Breast epithelium (tissue), 4 donors: ENCODE data around the gene PHLDA3. TPM values are rescaled to one million over a fixed set of nuclear protein-coding genes. Genes with fewer than 3 reads are reported as not detected.

Source experiments
- DNase-seq, 2 donors: peaks; one replicate each; pipeline ENCODE4 v3.0.0-alpha.2; 2019; ENCODE audit warnings: low spot score in 2 of 2
- H3K27ac ChIP-seq, 2 donors: fragments of 200-600 bp; sonication (generic) in 1 of 2; one replicate each; pipeline ENCODE4 v1.5.1; 2016 to 2019; ENCODE audit warnings: mild to moderate bottlenecking in 1 of 2
- H3K27me3 ChIP-seq, 2 donors: fragments of 200-600 bp; sonication (generic) in 1 of 2; one replicate each; pipeline versions ENCODE4 v1.5.1 to v1.6.0; 2017 to 2019; ENCODE audit warnings: control low read depth in 1 of 2, mild to moderate bottlenecking in 1 of 2
- H3K36me3 ChIP-seq: fragments of 200-600 bp; one replicate; pipeline ENCODE4 v1.5.1; 2019
- H3K4me1 ChIP-seq, 2 donors: fragments of 200-600 bp; sonication (generic); one replicate each; pipeline ENCODE4 v1.5.1; 2016 to 2019; ENCODE audit warnings: control low read depth in 1 of 2
- H3K4me3 ChIP-seq, 3 donors: fragments of 200-600 bp; sonication (generic); 1 replicate in 2 of 3; 2 replicates in 1 of 3; pipeline ENCODE4 v1.5.1; 2016 to 2019; ENCODE audit warnings: mild to moderate bottlenecking in 3 of 3, moderate library complexity in 2 of 3
- H3K9me3 ChIP-seq, 2 donors: fragments of 200-600 bp; sonication (generic) in 1 of 2; one replicate each; pipeline ENCODE4 v1.5.1; 2016 to 2019; ENCODE audit warnings: control low read depth in 1 of 2
- POLR2A ChIP-seq: fragments of 450-650 bp; IDR thresholded peaks from one replicate; pipeline ENCODE4 v1.6.1; 2016; ENCODE audit warnings: antibody characterized with exemption, mild to moderate bottlenecking, moderate library complexity
- POLR2AphosphoS5 ChIP-seq, 3 donors: sonication (generic); formaldehyde crosslinking; IDR thresholded peaks; one replicate each; pipeline ENCODE4 v1.6.1; 2017; ENCODE audit warnings: antibody characterized with exemption in 3 of 3
- intact Hi-C: fragments of 100-400 bp; cut with DNase I; formaldehyde crosslinking; loops from one replicate; pipeline ENCODE4 v1.15.1; 2023; ENCODE audit warnings: low total_unique reads
- total RNA-seq, 3 donors: library from RNA; depleted of rRNA; stranded (reverse); fragments of >200 nt; gene quantifications; one replicate each; pipeline ENCODE4 v1.1.0, GENCODE V29; 2016
- TF ChIP-seq, protein P1 (sequence below), 3 donors: fragments of 450-650 bp; IDR thresholded peaks; one replicate each; pipeline ENCODE4 v1.5.1; 2016 to 2017; ENCODE audit warnings: antibody characterized with exemption in 3 of 3, mild to moderate bottlenecking in 3 of 3, moderate library complexity in 3 of 3

PHLDA3 gene
- total RNA-seq, 3 donors from 2014 or later: 65.7 to 116 (median 92.7) TPM

- H3K4me1 ChIP-seq: peaks cover 32 to 40% of the 10 kb centered on the region in 2 donors
Measured at GRCh38 chr1:201499191-201499590, 30.2 kb upstream of the PHLDA3 start.

GRCh38 chr1:201498621-201499020 lies 29.6 kb upstream of the PHLDA3 start:
- H3K4me1 ChIP-seq: peaks cover 34 to 46% of the 10 kb centered on the region in 2 donors
- H3K9me3 ChIP-seq: no peaks in the 10 kb centered on the region
- H3K4me3 ChIP-seq: peak overlapping the region in 2 of 3 donors; percentile 16 to 96

More at GRCh38 chr1:201499191-201499590, 30.2 kb upstream of the PHLDA3 start:
- TF ChIP-seq, protein P1, sequence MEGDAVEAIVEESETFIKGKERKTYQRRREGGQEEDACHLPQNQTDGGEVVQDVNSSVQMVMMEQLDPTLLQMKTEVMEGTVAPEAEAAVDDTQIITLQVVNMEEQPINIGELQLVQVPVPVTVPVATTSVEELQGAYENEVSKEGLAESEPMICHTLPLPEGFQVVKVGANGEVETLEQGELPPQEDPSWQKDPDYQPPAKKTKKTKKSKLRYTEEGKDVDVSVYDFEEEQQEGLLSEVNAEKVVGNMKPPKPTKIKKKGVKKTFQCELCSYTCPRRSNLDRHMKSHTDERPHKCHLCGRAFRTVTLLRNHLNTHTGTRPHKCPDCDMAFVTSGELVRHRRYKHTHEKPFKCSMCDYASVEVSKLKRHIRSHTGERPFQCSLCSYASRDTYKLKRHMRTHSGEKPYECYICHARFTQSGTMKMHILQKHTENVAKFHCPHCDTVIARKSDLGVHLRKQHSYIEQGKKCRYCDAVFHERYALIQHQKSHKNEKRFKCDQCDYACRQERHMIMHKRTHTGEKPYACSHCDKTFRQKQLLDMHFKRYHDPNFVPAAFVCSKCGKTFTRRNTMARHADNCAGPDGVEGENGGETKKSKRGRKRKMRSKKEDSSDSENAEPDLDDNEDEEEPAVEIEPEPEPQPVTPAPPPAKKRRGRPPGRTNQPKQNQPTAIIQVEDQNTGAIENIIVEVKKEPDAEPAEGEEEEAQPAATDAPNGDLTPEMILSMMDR (IDR thresholded peaks at IDR 0.05): no peak
- no peak for TF ChIP-seq POLR2AphosphoS5 (IDR thresholded peaks at IDR 0.05)
- TF ChIP-seq POLR2A: no peak
- Histone ChIP-seq H3K27me3 (no peaks in the 10 kb centered on the region), H3K4me3 (peak overlapping the region in 2 of 3 donors; percentile 16 to 96), H3K36me3 (no peaks in the 10 kb centered on the region), H3K27ac (peak overlapping the region; percentile 97 to 99), H3K9me3 (no peaks in the 10 kb centered on the region)
- DNase-seq: no peak
- intact Hi-C loops: no loop called here

DNA sequence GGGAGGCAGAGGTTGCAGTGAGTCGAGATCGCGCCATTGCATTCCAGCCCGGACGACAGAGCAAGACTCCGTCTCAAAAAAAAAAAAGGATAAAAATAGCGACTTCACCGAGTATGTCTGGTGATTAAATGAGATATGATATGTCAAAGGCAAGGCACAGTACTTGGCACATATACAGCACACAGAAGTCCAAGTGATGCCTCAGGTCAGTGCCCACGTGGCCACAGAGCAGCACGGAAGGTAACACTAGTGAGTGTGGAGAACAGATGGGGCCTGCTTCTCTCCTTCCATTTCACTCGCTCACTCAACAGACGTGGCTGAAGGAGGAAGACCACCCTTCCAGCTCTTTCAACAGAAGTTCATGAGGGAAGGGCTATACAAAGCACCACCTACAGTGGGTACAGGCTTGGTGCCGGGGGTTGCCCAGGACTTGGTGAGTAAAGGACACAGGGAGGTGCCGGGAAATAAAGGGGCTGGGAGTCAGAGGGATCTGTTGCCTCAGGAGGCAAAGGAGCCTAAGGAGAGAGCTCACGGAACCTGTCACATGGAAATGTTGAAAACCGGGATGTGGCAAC lies 29.0 kb upstream of the PHLDA3 start:
- DNase-seq: no peak
- Histone ChIP-seq H3K27ac (peak overlapping the region; percentile 97 to 99), H3K36me3 (no peaks in the 10 kb centered on the region), H3K4me3 (peak overlapping the region in 2 of 3 donors; percentile 16 to 96), H3K27me3 (no peaks in the 10 kb centered on the region), H3K9me3 (no peaks in the 10 kb centered on the region), H3K4me1 (peaks cover 34 to 52% of the 10 kb centered on the region in 2 donors)
- intact Hi-C loops: no loop called here
- TF ChIP-seq POLR2A (no peak), POLR2AphosphoS5 (IDR thresholded peaks at IDR 0.05) (peak in 2 of 3 donors; percentile 13 to 22)
- TF ChIP-seq, protein P1 (IDR thresholded peaks at IDR 0.05): no peak

More at GRCh38 chr1:201498621-201499020, 29.6 kb upstream of the PHLDA3 start:
- intact Hi-C loops: no loop called here
- Histone ChIP-seq H3K36me3 (no peaks in the 10 kb centered on the region), H3K27me3 (no peaks in the 10 kb centered on the region), H3K27ac (peak overlapping the region; percentile 97 to 99)
- no peak for DNase-seq
- TF ChIP-seq, protein P1 (IDR thresholded peaks at IDR 0.05): no peak
- no peak for TF ChIP-seq POLR2A
- TF ChIP-seq POLR2AphosphoS5 (IDR thresholded peaks at IDR 0.05): peak in 1 of 3 donors; percentile 2

GRCh38 chr1:201496296-201496690 lies 27.3 kb upstream of the PHLDA3 start:
- intact Hi-C loops: no loop called here

More at GRCh38 chr1:201496296-201496690, 27.3 kb upstream of the PHLDA3 start:
- peak overlapping the region in 2 of 3 donors; percentile 32 to 37 for H3K4me3 ChIP-seq
- TF ChIP-seq POLR2A: no peak
- TF ChIP-seq, protein P1 (IDR thresholded peaks at IDR 0.05): no peak
- TF ChIP-seq POLR2AphosphoS5 (IDR thresholded peaks at IDR 0.05): no peak
- DNase-seq: peak in 1 of 2 donors; percentile 48
- peaks cover 28 to 59% of the 10 kb centered on the region in 2 donors for H3K4me1 ChIP-seq
- H3K27me3 ChIP-seq: no peaks in the 10 kb centered on the region
- peak overlapping the region; percentile 97 to 99 for H3K27ac ChIP-seq
- no peaks in the 10 kb centered on the region for H3K36me3 ChIP-seq
- H3K9me3 ChIP-seq: no peaks in the 10 kb centered on the region
